ENCODE results near the gene CDH22.

The CDH22 gene

DNA sequence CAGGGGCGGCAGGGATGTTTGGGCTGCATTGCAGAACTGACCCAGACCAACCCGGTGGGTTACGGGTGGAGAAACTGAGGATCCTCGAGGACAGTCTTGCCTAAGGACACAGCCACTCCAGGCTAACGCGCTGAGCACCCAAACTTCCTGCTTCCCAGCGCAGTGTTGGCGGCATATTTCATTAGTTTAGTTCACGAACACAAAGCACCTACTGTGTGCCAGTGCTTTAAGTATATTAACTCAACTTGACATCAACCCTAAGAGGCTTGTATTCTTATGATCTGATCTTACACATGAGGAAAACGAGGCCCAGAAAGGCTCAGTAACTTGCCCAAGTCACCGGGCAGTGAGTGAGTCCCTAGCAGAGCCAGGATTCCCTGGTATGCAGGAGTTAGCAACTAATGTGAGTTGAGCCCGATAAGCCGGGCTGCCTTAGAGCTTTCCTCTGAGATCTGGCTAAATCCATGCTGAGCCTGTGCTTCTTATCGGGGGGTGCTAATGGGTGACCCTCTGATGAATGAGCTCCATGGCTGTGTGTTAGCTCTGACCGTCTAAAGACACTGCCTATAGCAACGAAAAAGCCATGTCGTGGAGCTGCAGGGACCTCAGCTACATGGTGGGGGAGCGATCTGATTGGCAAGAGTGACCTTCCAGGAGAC, 97.5 kb downstream of the CDH22 start:
- Histone ChIP-seq H3K4me2 (ENCODE audit: low read length, poor library complexity, severe bottlenecking) (no peak overlapping the region), H3K79me1 (replicated peaks; ENCODE audit: low read length, poor library complexity, severe bottlenecking) (no peaks in the 10 kb centered on the region), H3K36me3 (ENCODE audit: control insufficient read depth in 1 of 2, insufficient read depth in 2 of 2, low read depth in 1 of 2, low read length in 2 of 2) (no peaks in the 10 kb centered on the region), H2BK12ac (ENCODE audit: low read length in 2 of 2) (no peak overlapping the region), H3K18ac (ENCODE audit: low read depth in 1 of 2, low read length in 2 of 2) (no peak overlapping the region), H3K4me1 (ENCODE audit: control insufficient read depth, insufficient read depth, low read depth, low read length) (peaks cover 6% of the 10 kb centered on the region), H2BK15ac (ENCODE audit: low read depth, poor library complexity, severe bottlenecking) (no peak overlapping the region), H3K27ac (ENCODE audit: low read length, poor library complexity, severe bottlenecking) (no peak overlapping the region), H3K27me3 (ENCODE audit: control insufficient read depth in 1 of 2, insufficient read depth in 1 of 2, low read length in 2 of 2) (peaks cover 10 to 27% of the 10 kb centered on the region in 2 experiments), H3K4ac (ENCODE audit: low read depth in 1 of 2, low read length in 2 of 2) (no peak overlapping the region), H2AK5ac (ENCODE audit: low read length, severe bottlenecking) (no peak overlapping the region), H2BK120ac (ENCODE audit: low read depth, low read length) (no peak overlapping the region), H3K9ac (ENCODE audit: low read length) (no peak overlapping the region), H2AFZ (ENCODE audit: low read depth, low read length) (no peak overlapping the region), H4K8ac (ENCODE audit: low read length) (no peak overlapping the region), H3K4me3 (ENCODE audit: insufficient read depth in 1 of 2, low read depth in 1 of 2, low read length in 2 of 2) (no peak overlapping the region), H3K23ac (ENCODE audit: low read length in 2 of 2) (no peak overlapping the region), H3K9me3 (ENCODE audit: control insufficient read depth, low read length) (no peaks in the 10 kb centered on the region), H4K91ac (ENCODE audit: low read length) (no peak overlapping the region), H3K14ac (ENCODE audit: low read length in 2 of 2) (no peak overlapping the region), H2BK5ac (ENCODE audit: low read depth, low read length, poor library complexity, severe bottlenecking) (no peak overlapping the region)
- 83% methylated on average over 18 of the region's 18 CpGs for WGBS
- DNase-seq: no peak

DNA sequence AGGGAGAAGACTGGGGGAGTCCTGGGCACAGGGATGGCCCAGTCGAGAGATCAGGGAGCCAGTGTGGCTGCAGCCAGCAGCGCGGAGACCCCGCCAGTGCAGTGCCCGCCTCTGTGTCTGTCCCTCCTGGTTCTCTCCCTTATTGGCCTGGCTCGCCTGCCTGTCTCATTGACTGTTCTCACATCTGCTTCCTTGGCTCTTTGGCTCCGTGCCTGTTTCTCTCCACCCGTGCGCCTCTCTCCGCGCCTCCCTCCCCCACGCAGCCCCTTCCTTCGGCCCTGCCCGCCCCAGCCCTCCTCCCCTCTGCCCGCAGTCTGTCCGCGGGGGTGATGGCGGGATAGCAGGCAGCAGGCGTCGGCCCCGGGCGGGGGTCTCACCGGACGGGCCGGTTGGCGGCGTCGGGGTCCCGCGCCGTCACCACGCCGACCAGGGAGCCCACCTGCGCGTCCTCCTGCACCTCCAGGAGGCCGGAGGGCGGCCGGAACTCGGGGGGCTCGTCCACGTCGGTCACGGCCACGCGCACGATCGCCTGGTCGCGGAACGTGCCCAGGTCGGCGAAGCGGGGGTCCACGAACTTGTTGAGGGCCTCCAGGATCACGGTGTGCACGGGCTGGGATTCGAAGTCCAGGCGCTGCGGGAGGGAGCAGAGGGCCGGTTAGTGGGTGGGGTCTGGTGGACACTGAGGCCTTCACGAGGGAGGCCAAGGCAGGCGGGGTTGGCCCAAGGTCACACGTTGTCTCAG, 98.2 kb downstream of the CDH22 start:
- no peak overlapping the region for H2AFZ ChIP-seq (ENCODE audit: low read depth, low read length)
- no peak overlapping the region for H4K8ac ChIP-seq (ENCODE audit: low read length)
- no peak overlapping the region for H4K91ac ChIP-seq (ENCODE audit: low read length)
- H3K4me1 ChIP-seq (ENCODE audit: control insufficient read depth, insufficient read depth, low read depth, low read length): peaks cover 4% of the 10 kb centered on the region
- no peak overlapping the region for H2BK5ac ChIP-seq (ENCODE audit: low read depth, low read length, poor library complexity, severe bottlenecking)
- DNase-seq: no peak
- no peak overlapping the region for H3K14ac ChIP-seq (ENCODE audit: low read length in 2 of 2)
- no peak overlapping the region for H3K27ac ChIP-seq (ENCODE audit: low read length, poor library complexity, severe bottlenecking)
- no peak overlapping the region for H2BK120ac ChIP-seq (ENCODE audit: low read depth, low read length)
- WGBS: 95% methylated on average over 63 of the region's 63 CpGs
- H2AK5ac ChIP-seq (ENCODE audit: low read length, severe bottlenecking): no peak overlapping the region
- H3K18ac ChIP-seq (ENCODE audit: low read depth in 1 of 2, low read length in 2 of 2): no peak overlapping the region
- H3K36me3 ChIP-seq (ENCODE audit: control insufficient read depth in 1 of 2, insufficient read depth in 2 of 2, low read depth in 1 of 2, low read length in 2 of 2): no peaks in the 10 kb centered on the region
- H3K4me3 ChIP-seq (ENCODE audit: insufficient read depth in 1 of 2, low read depth in 1 of 2, low read length in 2 of 2): no peak overlapping the region
- no peak overlapping the region for H3K9ac ChIP-seq (ENCODE audit: low read length)
- H2BK12ac ChIP-seq (ENCODE audit: low read length in 2 of 2): no peak overlapping the region
- no peaks in the 10 kb centered on the region for H3K9me3 ChIP-seq (ENCODE audit: control insufficient read depth, low read length)
- no peaks in the 10 kb centered on the region for H3K79me1 ChIP-seq (replicated peaks; ENCODE audit: low read length, poor library complexity, severe bottlenecking)
- no peak overlapping the region for H3K23ac ChIP-seq (ENCODE audit: low read length in 2 of 2)
- H2BK15ac ChIP-seq (ENCODE audit: low read depth, poor library complexity, severe bottlenecking): no peak overlapping the region
- peaks cover 10 to 34% of the 10 kb centered on the region in 2 experiments for H3K27me3 ChIP-seq (ENCODE audit: control insufficient read depth in 1 of 2, insufficient read depth in 1 of 2, low read length in 2 of 2)
- H3K4me2 ChIP-seq (ENCODE audit: low read length, poor library complexity, severe bottlenecking): no peak overlapping the region
- no peak overlapping the region for H3K4ac ChIP-seq (ENCODE audit: low read depth in 1 of 2, low read length in 2 of 2)

DNA sequence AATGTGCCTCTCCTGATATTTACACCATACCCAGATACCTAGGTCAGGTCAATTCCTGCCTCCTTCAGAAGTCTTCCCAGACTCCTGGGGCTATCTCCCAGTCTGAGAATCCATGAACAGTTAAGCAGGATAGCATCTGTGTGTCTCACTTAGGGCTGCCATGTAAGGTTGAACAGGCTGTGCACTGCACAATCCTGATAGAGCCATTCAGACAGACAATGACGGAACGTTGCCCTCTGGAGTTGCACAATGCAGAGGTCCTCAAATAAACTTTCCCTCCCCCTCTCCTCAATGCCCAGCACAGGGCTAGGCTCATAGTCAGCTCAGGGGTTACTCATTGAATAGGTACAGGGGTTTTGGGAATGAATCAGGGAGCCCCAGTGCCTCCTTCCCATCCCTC, 100.5 kb downstream of the CDH22 start:
- 81% methylated on average over 2 of the region's 2 CpGs for WGBS
- Histone ChIP-seq H3K9me3 (ENCODE audit: control insufficient read depth, low read length) (no peaks in the 10 kb centered on the region), H4K91ac (ENCODE audit: low read length) (no peak overlapping the region), H2BK120ac (ENCODE audit: low read depth, low read length) (no peak overlapping the region), H2BK5ac (ENCODE audit: low read depth, low read length, poor library complexity, severe bottlenecking) (no peak overlapping the region), H3K79me1 (replicated peaks; ENCODE audit: low read length, poor library complexity, severe bottlenecking) (no peaks in the 10 kb centered on the region), H3K9ac (ENCODE audit: low read length) (no peak overlapping the region), H3K27ac (ENCODE audit: low read length, poor library complexity, severe bottlenecking) (no peak overlapping the region), H4K8ac (ENCODE audit: low read length) (no peak overlapping the region), H3K14ac (ENCODE audit: low read length in 2 of 2) (no peak overlapping the region), H3K27me3 (ENCODE audit: control insufficient read depth in 1 of 2, insufficient read depth in 1 of 2, low read length in 2 of 2) (peaks cover 10 to 42% of the 10 kb centered on the region in 2 experiments), H3K4me2 (ENCODE audit: low read length, poor library complexity, severe bottlenecking) (no peak overlapping the region), H3K18ac (ENCODE audit: low read depth in 1 of 2, low read length in 2 of 2) (no peak overlapping the region), H2AK5ac (ENCODE audit: low read length, severe bottlenecking) (no peak overlapping the region), H3K23ac (ENCODE audit: low read length in 2 of 2) (no peak overlapping the region), H2BK15ac (ENCODE audit: low read depth, poor library complexity, severe bottlenecking) (no peak overlapping the region), H3K4me1 (ENCODE audit: control insufficient read depth, insufficient read depth, low read depth, low read length) (peaks cover 4% of the 10 kb centered on the region), H2BK12ac (ENCODE audit: low read length in 2 of 2) (no peak overlapping the region), H3K36me3 (ENCODE audit: control insufficient read depth in 1 of 2, insufficient read depth in 2 of 2, low read depth in 1 of 2, low read length in 2 of 2) (no peaks in the 10 kb centered on the region), H3K4me3 (ENCODE audit: insufficient read depth in 1 of 2, low read depth in 1 of 2, low read length in 2 of 2) (no peak overlapping the region), H2AFZ (ENCODE audit: low read depth, low read length) (no peak overlapping the region), H3K4ac (ENCODE audit: low read depth in 1 of 2, low read length in 2 of 2) (no peak overlapping the region)
- DNase-seq: no peak

DNA sequence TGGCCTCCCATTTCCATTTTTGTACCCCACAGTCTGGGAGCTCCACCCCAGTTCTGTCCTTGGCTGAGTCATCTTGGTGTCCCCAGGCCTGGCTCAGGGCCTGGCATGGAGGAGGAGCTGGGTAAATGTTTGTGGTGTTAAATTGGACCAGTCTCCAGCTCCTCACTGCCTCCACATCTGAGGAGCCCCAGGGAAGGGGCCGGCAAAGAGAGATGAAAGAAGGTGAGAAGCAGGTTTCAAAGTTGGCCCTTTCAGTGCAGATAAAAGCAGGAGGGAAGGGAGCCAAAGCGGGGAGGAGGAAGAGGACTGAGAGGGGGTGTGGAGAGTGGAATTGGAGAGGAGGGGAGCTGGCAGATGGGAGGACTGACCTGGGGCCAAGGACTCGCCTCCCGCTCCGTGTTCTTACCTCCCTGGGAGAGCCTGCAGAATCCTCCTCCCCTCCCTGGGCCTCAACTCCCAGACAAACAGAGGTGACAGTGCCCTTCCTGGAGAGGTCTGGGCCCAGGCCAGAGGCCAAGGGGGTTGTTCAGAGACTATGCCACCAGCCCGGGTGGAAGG, 101.2 kb downstream of the CDH22 start:
- H3K4me3 ChIP-seq (ENCODE audit: insufficient read depth in 1 of 2, low read depth in 1 of 2, low read length in 2 of 2): no peak overlapping the region
- no peaks in the 10 kb centered on the region for H3K79me1 ChIP-seq (replicated peaks; ENCODE audit: low read length, poor library complexity, severe bottlenecking)
- no peaks in the 10 kb centered on the region for H3K36me3 ChIP-seq (ENCODE audit: control insufficient read depth in 1 of 2, insufficient read depth in 2 of 2, low read depth in 1 of 2, low read length in 2 of 2)
- H3K4me1 ChIP-seq (ENCODE audit: control insufficient read depth, insufficient read depth, low read depth, low read length): peaks cover 4% of the 10 kb centered on the region
- H2AK5ac ChIP-seq (ENCODE audit: low read length, severe bottlenecking): no peak overlapping the region
- 57% methylated on average over 3 of the region's 6 CpGs for WGBS
- no peak for DNase-seq
- H3K9me3 ChIP-seq (ENCODE audit: control insufficient read depth, low read length): no peaks in the 10 kb centered on the region
- no peak overlapping the region for H2BK120ac ChIP-seq (ENCODE audit: low read depth, low read length)
- no peak overlapping the region for H4K91ac ChIP-seq (ENCODE audit: low read length)
- no peak overlapping the region for H2BK15ac ChIP-seq (ENCODE audit: low read depth, poor library complexity, severe bottlenecking)
- H3K4ac ChIP-seq (ENCODE audit: low read depth in 1 of 2, low read length in 2 of 2): no peak overlapping the region
- H3K18ac ChIP-seq (ENCODE audit: low read depth in 1 of 2, low read length in 2 of 2): no peak overlapping the region
- H3K14ac ChIP-seq (ENCODE audit: low read length in 2 of 2): no peak overlapping the region
- H3K9ac ChIP-seq (ENCODE audit: low read length): no peak overlapping the region
- H3K4me2 ChIP-seq (ENCODE audit: low read length, poor library complexity, severe bottlenecking): no peak overlapping the region
- H2AFZ ChIP-seq (ENCODE audit: low read depth, low read length): no peak overlapping the region
- H3K23ac ChIP-seq (ENCODE audit: low read length in 2 of 2): no peak overlapping the region
- no peak overlapping the region for H2BK5ac ChIP-seq (ENCODE audit: low read depth, low read length, poor library complexity, severe bottlenecking)
- no peak overlapping the region for H2BK12ac ChIP-seq (ENCODE audit: low read length in 2 of 2)
- H4K8ac ChIP-seq (ENCODE audit: low read length): no peak overlapping the region
- H3K27me3 ChIP-seq (ENCODE audit: control insufficient read depth in 1 of 2, insufficient read depth in 1 of 2, low read length in 2 of 2): peaks cover 10 to 45% of the 10 kb centered on the region in 2 experiments
- H3K27ac ChIP-seq (ENCODE audit: low read length, poor library complexity, severe bottlenecking): no peak overlapping the region
